ENCODE data around the gene GSDME.

GRCh38 chr7:24779283-24779655 lies 22.0 kb upstream of the GSDME start:
- TF ChIP-seq ZFP37 (tag by site-specific recombination; IDR thresholded peaks at IDR 0.05) (no peak), ZNF624 (tag by site-specific recombination; IDR thresholded peaks at IDR 0.05) (no peak)

Measured in HEK293 (cell line).